Heart left ventricle (tissue), 16 donors: ENCODE measurements around the gene KANSL2. TPM values are rescaled to one million over a fixed set of nuclear protein-coding genes. Genes with fewer than 3 reads are reported as not detected.

Source experiments
- ATAC-seq, 4 donors: fragments of 200-7000 bp; cut with Tn5 transposase; one replicate each; pipeline ENCODE4 v1.9.1; 2020 to 2022; ENCODE audit warnings: moderate library complexity in 4 of 4, mild to moderate bottlenecking in 3 of 4, moderate number of reproducible peaks in 1 of 4
- DNase-seq, 5 donors: peaks; one replicate each; pipeline ENCODE4 v3.0.0-alpha.2; 2020
- H3K27ac ChIP-seq, 12 donors: fragments of 200-600 bp; sonication (generic) in 4 of 12; one replicate each; pipeline versions ENCODE4 v1.5.0 to v1.8.0; 2016 to 2022; ENCODE audit warnings: mild to moderate bottlenecking in 2 of 12
- H3K27me3 ChIP-seq, 9 donors: fragments of 200-600 bp; sonication (generic) in 2 of 9; one replicate each; pipeline versions ENCODE4 v1.5.1 to v1.8.0; 2016 to 2022; ENCODE audit warnings: mild to moderate bottlenecking in 3 of 9
- H3K36me3 ChIP-seq, 9 donors: fragments of 200-600 bp; sonication (generic) in 2 of 9; one replicate each; pipeline versions ENCODE4 v1.5.0 to v1.8.0; 2018 to 2022; ENCODE audit warnings: mild to moderate bottlenecking in 2 of 9
- H3K4me1 ChIP-seq, 12 donors: fragments of 200-600 bp; sonication (generic) in 4 of 12; one replicate each; pipeline versions ENCODE4 v1.5.0 to v1.8.0; 2016 to 2022; ENCODE audit warnings: mild to moderate bottlenecking in 3 of 12
- H3K4me3 ChIP-seq, 12 donors: fragments of 200-600 bp; sonication (generic) in 4 of 12; one replicate each; pipeline versions ENCODE4 v1.5.0 to v1.8.0; 2017 to 2022; ENCODE audit warnings: mild to moderate bottlenecking in 9 of 12, moderate library complexity in 4 of 12
- H3K9me3 ChIP-seq, 12 donors: fragments of 200-600 bp; sonication (generic) in 4 of 12; one replicate each; pipeline versions ENCODE4 v1.5.0 to v1.8.0; 2016 to 2022; ENCODE audit warnings: mild to moderate bottlenecking in 1 of 12
- POLR2A ChIP-seq, 2 donors: fragments of 450-650 bp; IDR thresholded peaks; one replicate each; pipeline ENCODE4 v1.6.1; 2017; ENCODE audit warnings: antibody characterized with exemption in 2 of 2, mild to moderate bottlenecking in 2 of 2, moderate library complexity in 2 of 2
- WGBS, 4 donors: extraction: QIAGEN DNeasy Blood & Tissue Kit in 2 of 4; methylation state at CpG; one replicate each; pipeline versions ENCODE4 v1.1.5 to v1.1.7; 2013 to 2018; 5-methylcytosine and 5-hydroxymethylcytosine counted together
- intact Hi-C, 10 donors: fragments of 100-400 bp; cut with DNase I; formaldehyde crosslinking; loops; one replicate each; pipeline versions ENCODE4 v1.11.1 to v1.14.2; 2022
- polyA plus RNA-seq, 2 donors: library from polyadenylated mRNA; stranded (reverse); fragments of 200-250 nt; gene quantifications; one replicate each; pipeline ENCODE4 v1.2.3, GENCODE V29; 2013
- total RNA-seq, 9 donors: library from RNA; depleted of rRNA in 2 of 9; stranded (reverse); fragments of >200 nt in 2 of 9; fragmentation: NEBNext Ultra II Directional in 3 of 9; extraction: Animal tissue kit (Norgen Biotek cat#: 25700) in 3 of 9; gene quantifications; one replicate each; pipeline versions ENCODE4 v1.1.0 to v1.2.4, GENCODE V29; 2016 to 2023
- TF ChIP-seq, protein P1 (sequence below), 12 donors: fragments of 200-600 bp; sonication (generic) in 4 of 12; IDR thresholded peaks; one replicate each; pipeline versions ENCODE4 v1.5.0 to v1.8.0; 2018 to 2022; ENCODE audit warnings: antibody characterized with exemption in 12 of 12, mild to moderate bottlenecking in 5 of 12
- donor health status: ischemic (EF 13 %, LVEDD 7.1; RV severe dilation, severe dysfunction).
- donor health status: healthy with polysubstance abuse.
- donor health status: DM: no; HTN: yes; CAD: no.
- donor health status: DM: no; HTN: no; CAD: no.
- donor health status: ischemic (EF 25% LVEDD 6.9; RV normal size, moderate dysfunction).
- donor health status: ischemic (EF 25% LVEDD 5.7; RV mildly dilated, moderate dysfunction).
- donor health status: healthy.
- donor health status: DM: yes; HTN: yes; CAD: no.
- donor health status: ischemic (EF 35%, LVEDD 5.7; RV mildly dilated, moderate dysfunction).
- donor health status: nonischemic (EF 11% LVEDD 7.7; RV severe dilation, severe dysfunction).
- donor health status: DM: yes; HTN: yes; CAD: no.
- donor health status: PGD.
- donor health status: ischemic (EF 29% LVEDD 5.4; RV normal size, mild dysfunction).
- donor health status: nonischemic (EF 23%, LVEDD 6.1; RV moderate dilation, normal function).

The KANSL2 gene
- total and polyA plus RNA-seq, 11 donors, result 20.1 to 35.6 (median 24.0) TPM

DNA sequence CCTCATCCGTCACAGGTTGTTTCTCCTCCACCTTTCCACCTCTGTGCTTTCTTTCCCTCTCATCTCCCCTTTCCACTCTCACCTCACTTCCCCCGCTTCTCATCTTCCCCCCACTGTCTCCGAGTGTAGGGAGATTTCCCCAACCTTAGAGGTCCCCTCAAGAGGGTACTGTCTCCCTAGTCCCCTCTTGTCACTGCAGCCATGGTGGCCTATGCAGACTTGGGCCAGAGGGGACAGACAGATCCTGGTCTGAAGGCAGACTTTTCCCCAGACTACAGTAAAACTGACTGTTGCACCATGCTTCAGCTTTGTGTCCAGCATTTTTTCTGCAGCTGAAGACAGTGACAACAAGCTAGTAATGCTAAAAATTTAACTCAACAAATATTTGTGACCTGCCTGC is 41.2 kb downstream of the KANSL2 start:
- TF ChIP-seq, protein P1, sequence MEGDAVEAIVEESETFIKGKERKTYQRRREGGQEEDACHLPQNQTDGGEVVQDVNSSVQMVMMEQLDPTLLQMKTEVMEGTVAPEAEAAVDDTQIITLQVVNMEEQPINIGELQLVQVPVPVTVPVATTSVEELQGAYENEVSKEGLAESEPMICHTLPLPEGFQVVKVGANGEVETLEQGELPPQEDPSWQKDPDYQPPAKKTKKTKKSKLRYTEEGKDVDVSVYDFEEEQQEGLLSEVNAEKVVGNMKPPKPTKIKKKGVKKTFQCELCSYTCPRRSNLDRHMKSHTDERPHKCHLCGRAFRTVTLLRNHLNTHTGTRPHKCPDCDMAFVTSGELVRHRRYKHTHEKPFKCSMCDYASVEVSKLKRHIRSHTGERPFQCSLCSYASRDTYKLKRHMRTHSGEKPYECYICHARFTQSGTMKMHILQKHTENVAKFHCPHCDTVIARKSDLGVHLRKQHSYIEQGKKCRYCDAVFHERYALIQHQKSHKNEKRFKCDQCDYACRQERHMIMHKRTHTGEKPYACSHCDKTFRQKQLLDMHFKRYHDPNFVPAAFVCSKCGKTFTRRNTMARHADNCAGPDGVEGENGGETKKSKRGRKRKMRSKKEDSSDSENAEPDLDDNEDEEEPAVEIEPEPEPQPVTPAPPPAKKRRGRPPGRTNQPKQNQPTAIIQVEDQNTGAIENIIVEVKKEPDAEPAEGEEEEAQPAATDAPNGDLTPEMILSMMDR (IDR thresholded peaks at IDR 0.05), result no peak
- no peak for TF ChIP-seq POLR2A (IDR thresholded peaks at IDR 0.05)
- H3K9me3 ChIP-seq, result no peaks in the 10 kb centered on the region
- H3K4me1 ChIP-seq, result no peaks in the 10 kb centered on the region
- no peak for ATAC-seq
- H3K36me3 ChIP-seq, result peaks cover 0 to 13% (median 0%) of the 10 kb centered on the region in 9 donors
- DNase-seq, result no peak
- intact Hi-C loops, result no loop called here
- no peak overlapping the region for H3K27ac ChIP-seq
- 92 to 96% (median 93%) methylated on average over 3 of the region's 3 CpGs for WGBS, 4 donors
- H3K4me3 ChIP-seq, result no peak overlapping the region
- H3K27me3 ChIP-seq, result no peaks in the 10 kb centered on the region

DNA sequence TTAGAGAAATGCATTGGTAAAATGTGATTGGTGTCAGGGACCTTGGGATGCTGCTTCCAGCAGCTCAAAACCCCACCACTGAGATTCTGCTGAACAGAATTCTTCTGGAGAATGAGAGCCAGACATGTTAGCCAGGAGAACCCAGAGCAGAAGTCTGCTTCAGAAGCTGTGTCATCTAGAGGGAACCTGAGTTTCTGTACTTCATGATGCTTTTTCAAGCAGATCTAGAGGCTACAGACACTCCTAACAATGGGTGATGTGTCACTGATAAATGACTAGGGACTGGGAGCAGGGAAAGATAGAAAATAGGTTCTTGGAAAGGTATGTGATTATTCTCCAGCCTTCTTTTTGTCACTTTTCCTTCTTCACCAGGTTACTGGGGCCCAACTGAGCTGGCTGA is 41.6 kb downstream of the KANSL2 start:
- TF ChIP-seq, protein P1 (IDR thresholded peaks at IDR 0.05), result no peak
- no peak for TF ChIP-seq POLR2A (IDR thresholded peaks at IDR 0.05)
- ATAC-seq (no peak), DNase-seq (no peak)
- no peaks in the 10 kb centered on the region for H3K27me3 ChIP-seq
- peaks cover 0 to 12% (median 0%) of the 10 kb centered on the region in 9 donors for H3K36me3 ChIP-seq
- H3K27ac ChIP-seq, result no peak overlapping the region
- no peaks in the 10 kb centered on the region for H3K4me1 ChIP-seq
- H3K4me3 ChIP-seq, result no peak overlapping the region
- intact Hi-C loops, result no loop called here
- H3K9me3 ChIP-seq, result no peaks in the 10 kb centered on the region

DNA sequence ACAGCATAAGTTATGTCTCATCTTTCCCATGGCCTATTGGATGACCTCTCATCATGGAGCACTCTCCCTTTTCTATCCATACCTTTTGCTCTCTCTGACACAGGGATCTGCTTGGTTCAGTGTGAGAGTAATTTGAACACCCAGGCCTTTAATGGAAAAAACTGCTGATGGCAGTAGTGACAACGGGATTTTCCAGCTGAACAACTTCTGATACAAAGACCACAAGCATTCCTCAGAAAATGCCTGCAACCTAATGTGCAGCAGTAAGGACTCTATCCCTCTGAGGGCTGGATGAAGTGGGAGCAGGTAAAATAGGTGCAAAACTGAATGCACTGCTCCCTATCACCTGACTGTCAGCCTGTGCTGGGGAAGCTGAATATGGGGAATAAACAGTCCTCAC is 51.0 kb downstream of the KANSL2 start:
- Histone ChIP-seq H3K27me3 (peaks cover 0 to 19% (median 0%) of the 10 kb centered on the region in 9 donors), H3K27ac (no peak overlapping the region), H3K36me3 (no peaks in the 10 kb centered on the region), H3K9me3 (no peaks in the 10 kb centered on the region), H3K4me1 (no peaks in the 10 kb centered on the region), H3K4me3 (no peak overlapping the region)
- TF ChIP-seq, protein P1 (IDR thresholded peaks at IDR 0.05), result no peak
- no peak for TF ChIP-seq POLR2A (IDR thresholded peaks at IDR 0.05)
- intact Hi-C loops, result no loop called here
- WGBS, 4 donors, result 38 to 64% (median 53%) methylated on average over 1 of the region's 1 CpG
- DNase-seq (no peak), ATAC-seq (no peak)

DNA sequence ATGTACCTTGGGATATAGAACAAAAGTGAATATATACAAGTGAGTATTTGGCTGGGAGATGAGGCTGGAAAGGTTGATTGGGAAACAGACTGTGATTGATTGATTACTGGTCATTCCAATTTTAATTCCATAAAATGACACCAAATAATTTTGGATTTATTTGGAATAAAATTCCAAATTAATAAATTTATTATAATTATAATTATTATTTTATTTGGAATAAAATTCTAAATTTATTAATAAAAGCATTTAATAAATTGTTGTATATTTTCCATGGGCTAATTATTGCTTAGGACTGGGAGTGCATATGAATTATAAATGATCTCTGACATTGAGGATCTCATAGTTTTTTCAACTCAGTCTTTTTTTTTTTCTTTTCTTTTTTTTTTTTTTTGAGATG is 51.7 kb downstream of the KANSL2 start:
- DNase-seq, result no peak
- H3K27me3 ChIP-seq, result peaks cover 0 to 19% (median 0%) of the 10 kb centered on the region in 9 donors
- H3K9me3 ChIP-seq, result no peaks in the 10 kb centered on the region
- no peak overlapping the region for H3K4me3 ChIP-seq
- no peak for TF ChIP-seq POLR2A (IDR thresholded peaks at IDR 0.05)
- TF ChIP-seq, protein P1 (IDR thresholded peaks at IDR 0.05), result no peak
- intact Hi-C loops, result no loop called here
- no peak for ATAC-seq
- no peaks in the 10 kb centered on the region for H3K4me1 ChIP-seq
- no peak overlapping the region for H3K27ac ChIP-seq
- no peaks in the 10 kb centered on the region for H3K36me3 ChIP-seq
